Stimulated activated CD4-positive, alpha-beta T cell treated with anti-CD3 and anti-CD28 coated beads, Interleukin-12 subunit alpha, Interleukin-12 subunit beta, amount 100 ng/mL, for 24 hours (primary cell): ENCODE measurements around the gene GPSM1.
"Not testable (repeated sequence)": the region's sequence is repeated elsewhere in the genome, so short reads cannot be mapped to it uniquely, and the experiment has no call there.

Experiments used
- DNase-seq, 2 experiments: peaks; one replicate each; pipeline ENCODE4 v3.0.0-alpha.2; 2020; ENCODE audit warnings: low read depth in 2 of 2

GPSM1 gene

GRCh38 chr9:136317695-136318094 is 9.6 kb upstream of the GPSM1 start:
- no peak for DNase-seq

DNA sequence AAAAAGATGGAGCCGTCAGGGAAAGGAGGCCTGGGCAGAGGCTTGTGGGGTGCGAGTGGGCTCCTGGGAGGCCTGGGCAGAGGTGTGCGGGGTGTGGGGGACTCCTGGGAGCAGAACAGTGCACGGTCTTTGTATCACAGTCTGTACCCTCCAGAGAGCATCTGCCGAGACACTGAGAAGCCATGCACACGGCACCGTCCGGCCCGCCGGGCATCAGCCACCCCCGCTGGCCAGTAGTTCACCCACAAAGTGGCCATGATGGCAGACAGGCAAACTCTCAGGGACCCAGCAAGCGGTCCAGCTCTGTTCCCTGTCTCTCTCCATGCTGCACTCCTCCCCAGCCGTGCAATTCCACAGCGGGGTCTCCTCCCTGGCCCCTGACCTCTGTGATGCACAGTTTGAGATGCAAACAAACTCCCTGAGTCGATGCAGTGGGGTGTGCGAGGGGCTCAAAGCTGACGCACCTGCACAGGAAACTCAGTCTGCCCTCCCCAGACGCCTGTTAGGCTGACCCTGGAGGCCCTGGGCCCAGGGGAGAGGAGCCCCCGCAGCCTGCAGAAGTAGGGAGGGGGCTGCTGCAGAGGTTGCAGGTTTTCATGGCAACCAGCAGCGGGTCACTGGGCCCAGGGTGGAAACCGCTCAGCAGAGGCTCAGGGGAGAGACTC is 9.1 kb upstream of the GPSM1 start:
- no peak for DNase-seq

DNA sequence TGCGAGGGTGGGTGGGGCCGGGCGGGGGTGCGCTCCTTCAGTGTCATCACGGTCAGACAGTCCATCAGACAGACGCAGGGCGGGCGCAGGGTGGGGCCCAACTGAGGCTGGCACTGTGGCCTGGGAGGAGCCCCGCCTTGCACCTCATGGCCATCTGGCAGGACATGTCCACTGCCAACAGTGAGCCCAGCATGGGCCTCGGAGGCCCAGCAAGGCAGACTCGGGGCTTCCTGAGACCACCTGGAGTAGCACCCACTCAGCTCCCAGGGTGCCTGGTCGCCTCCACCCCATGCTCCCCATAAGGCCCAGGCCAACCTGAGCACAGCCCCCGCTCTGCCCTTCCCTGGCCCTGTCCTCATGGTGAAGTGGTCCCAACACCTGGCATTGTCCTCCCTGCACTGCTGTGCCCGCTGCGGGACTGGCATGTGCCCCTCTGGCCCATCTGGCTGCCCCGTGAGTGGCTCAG is 8.5 kb upstream of the GPSM1 start:
- DNase-seq: no peak

GRCh38 chr9:136319244-136319643 is 8.1 kb upstream of the GPSM1 start:
- not testable (repeated sequence) for DNase-seq

GRCh38 chr9:136319955-136320354 is 7.4 kb upstream of the GPSM1 start:
- not testable (repeated sequence) for DNase-seq

DNA sequence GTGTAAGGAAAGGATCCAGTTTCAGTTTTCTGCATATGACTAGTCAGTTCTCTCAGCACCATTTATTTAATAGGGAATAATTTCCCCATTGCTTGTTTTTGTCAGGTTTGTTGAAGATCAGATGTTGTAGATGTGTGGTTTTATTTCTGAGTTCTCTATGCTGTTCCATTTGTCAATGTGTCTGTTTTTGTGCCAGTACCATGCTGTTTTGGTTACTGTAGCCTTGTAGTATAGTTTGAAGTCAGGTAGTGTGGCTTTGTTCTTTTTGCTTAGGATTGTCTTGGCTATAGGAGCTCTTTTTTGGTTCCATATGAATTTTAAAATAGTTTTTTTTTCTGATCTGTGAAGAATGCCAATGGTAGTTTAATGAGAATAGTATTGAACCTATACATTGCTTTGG is 6.4 kb upstream of the GPSM1 start:
- not testable (repeated sequence) for DNase-seq

DNA sequence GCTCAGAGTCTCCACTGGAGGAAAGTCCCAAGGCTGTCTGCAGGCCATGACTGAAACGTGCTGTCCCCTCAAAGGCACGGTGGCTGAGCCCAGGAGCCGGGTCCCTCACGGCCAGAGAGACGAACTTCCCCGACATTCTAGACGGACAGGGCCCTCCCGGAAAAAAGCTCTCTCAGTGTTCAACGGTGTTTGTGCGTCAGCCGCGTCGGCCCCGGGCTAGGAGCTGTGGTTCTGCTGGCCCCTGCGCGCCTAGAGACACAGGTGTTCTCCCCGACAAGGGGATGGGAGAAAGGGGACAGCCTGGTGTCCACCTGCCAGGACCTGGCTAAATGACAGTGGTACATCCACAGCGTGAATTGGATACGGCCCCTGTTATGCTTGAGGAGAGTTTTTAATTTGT is 5.8 kb upstream of the GPSM1 start:
- DNase-seq: no peak

DNA sequence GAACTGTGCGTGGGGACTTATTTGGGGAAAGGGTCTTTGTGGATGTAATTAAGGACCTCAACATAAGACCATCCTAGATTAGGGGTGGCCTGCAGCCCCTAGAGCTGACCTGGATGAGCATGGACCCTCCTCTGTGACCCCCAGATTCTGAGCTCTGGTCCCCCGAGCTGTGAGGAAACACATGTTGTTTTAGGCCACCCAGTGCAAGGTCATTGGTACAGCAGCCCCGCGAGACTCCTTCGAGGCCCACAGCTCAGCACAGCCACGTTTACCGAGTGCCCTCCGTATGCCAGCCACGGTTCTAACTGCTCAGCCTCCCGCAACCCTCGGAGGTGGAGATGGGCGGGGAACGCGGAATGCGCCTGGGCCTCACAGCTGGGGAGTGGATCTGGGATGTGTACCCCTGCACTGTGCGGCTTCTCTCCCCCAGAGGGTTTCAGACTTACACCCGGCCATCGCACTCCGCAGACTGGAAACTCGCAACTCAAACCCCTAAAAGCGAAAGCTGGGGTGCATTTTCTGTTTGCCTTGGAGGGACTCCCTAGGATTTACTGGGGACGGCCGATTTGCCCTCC is 4.5 kb upstream of the GPSM1 start:
- DNase-seq: no peak

DNA sequence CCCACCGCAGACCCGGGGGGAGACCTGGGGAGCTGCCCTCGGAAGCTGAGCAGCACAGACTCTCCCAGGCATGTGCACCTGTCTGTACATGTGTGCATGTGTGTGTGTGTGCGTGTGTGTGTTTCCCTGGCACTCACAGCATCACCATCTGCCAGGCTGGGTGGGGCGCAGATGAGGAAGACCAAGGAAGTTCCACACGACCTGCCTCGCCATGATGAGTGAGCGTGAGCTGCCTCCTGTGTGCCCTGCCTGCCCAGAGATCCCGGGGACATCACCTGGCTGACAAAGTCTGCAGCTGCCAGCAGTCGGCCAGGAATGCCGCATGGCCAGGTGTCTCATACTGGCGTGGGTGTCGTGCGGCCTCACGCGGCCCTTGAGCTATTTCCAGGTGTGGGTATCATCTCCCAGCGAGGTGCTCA is 4.0 kb upstream of the GPSM1 start:
- DNase-seq: no peak

DNA sequence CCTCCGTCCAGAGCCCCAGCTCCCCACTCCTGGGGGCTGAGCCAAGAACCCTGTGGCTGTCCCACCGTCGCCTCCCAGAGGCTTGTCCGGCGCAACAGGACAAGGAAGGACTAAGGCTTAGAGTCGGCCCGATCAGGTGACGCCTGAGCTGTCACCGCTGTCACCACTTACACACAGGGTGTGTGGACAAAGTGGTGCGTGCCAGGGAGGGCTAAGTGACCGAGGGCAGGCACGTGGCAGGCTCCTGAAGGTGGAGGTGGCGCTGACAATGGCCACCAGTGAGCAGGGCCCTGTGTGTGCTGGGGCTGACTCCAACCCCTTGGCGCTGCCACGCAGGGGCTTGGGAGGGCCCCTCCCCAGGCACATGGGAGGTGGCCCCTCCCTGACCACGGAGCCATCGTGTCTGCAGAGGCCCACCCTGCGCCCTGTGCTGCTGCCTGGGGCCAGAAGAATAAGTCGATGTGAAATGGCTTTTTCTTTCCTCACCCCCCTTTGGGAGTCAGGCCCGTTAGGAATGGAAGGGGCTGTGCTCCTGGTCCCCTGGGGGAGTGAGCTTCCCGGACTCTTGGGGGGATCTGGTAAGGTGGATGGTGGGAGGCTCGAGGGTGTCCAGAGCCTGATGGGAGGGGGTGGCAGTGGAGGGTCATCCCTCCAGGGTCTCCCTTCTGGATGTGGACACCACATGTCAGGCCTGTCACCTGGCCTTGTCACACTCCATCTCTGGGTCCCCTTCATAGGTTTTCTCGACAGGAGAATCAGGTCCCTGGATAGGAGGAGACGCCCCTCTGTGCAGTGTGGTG is 2.6 kb upstream of the GPSM1 start:
- DNase-seq: no peak

GRCh38 chr9:136325358-136325757 is 2.0 kb upstream of the GPSM1 start:
- no peak for DNase-seq

DNA sequence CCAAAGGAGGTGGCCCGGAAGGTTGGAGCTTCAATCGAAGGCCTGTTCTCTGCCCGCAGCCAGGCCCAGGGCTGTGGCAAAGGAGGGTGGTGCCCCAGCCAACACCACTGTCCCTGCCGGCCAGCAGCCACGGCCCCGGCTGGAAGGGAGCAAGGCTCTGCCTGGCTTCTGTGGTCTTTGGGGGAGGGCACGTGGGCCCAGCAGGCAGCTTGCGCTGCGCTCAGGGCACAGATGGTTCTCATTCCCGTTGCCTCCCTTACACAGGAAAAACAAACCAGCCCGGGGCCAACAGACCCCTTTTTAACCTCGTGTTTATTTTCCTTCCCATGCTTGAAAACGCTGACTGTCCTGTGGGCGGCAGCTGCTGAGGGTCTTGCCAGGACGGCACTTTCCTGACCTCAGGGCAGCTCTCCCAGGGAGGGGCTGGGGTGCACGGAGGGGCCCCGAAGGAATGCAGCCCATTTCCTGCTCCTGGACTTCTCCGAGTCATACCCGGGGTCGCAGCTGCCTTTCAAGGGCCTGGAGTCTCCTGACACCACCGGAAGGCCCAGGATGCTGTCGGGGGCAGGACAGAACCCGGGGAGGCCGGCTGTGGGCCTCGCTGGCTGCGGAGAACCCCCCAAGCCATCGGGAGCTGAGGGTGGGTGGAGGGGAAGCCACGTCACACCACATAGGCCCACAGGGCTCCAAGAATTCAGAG is 1.1 kb upstream of the GPSM1 start:
- DNase-seq: no peak

DNA sequence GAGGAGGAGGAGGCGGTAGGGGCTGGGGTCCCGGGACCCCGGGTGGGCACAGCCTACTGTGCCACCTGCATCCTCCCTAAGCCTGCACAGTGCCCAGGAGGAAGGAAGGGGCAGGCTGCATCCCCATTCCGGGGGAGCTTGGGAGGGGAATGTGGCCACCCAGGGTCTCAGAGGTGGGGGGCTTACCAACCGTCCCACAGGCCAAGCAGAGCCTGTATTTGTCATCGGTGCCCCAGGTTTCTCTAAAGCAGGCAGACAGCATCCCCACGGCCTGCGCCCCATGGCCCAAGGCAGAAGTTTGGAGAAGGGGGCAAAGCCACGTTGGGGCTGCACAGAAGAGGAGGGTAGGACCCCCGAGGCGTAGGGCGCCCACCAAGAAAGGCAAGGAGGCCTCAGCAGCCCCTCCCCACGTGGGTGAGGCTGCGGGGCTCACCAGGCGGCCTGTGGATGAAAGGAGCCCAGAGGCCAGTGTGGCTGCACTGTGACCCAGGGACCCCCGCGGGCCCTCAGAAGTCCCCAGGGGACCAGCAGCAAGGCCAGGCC is 507 bp upstream of the GPSM1 start:
- DNase-seq: no peak

- DNase-seq: no peak
These were observed 777 bp downstream of the GPSM1 start for GRCh38 chr9:136328011-136328621.

GRCh38 chr9:136328622-136329041 is 1.3 kb downstream of the GPSM1 start:
- no peak for DNase-seq

GRCh38 chr9:136329211-136329627 is 1.9 kb downstream of the GPSM1 start:
- no peak for DNase-seq

GRCh38 chr9:136329636-136330405 is 2.5 kb downstream of the GPSM1 start:
- no peak for DNase-seq

- DNase-seq: no peak
These were observed 3.2 kb downstream of the GPSM1 start for GRCh38 chr9:136330406-136330990.

DNA sequence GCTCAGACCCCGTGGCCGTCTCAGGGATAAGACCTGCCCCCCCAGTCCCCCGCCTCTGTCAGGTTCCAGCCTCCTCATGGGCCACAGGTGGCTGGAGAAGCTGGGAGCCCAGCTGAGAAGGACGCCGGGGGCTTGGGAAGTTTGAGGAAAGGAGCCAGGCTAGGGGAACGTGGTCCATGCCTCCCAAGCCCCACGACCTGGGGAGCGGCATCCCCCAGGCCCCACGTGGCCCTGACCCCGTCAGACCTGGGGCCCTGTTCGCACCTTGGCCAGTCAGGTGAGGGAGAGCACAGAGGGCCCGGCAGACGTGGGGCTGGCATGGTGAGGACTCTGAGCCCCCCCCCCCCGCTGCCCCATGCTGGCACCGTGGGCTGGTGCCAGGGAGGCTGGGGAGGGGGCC is 3.7 kb downstream of the GPSM1 start:
- DNase-seq: no peak
